Non-pigmented ciliary epithelial cell (primary cell): ENCODE results near the gene KIF3B.
"Not testable (repeated sequence)": the region's sequence is repeated elsewhere in the genome, so short reads cannot be mapped to it uniquely, and the experiment has no call there.

ENCODE experiments used
- DNase-seq: peaks from one replicate; pipeline ENCODE4 v3.0.0-alpha.2; 2010; ENCODE audit warnings: low read depth

KIF3B gene

DNA sequence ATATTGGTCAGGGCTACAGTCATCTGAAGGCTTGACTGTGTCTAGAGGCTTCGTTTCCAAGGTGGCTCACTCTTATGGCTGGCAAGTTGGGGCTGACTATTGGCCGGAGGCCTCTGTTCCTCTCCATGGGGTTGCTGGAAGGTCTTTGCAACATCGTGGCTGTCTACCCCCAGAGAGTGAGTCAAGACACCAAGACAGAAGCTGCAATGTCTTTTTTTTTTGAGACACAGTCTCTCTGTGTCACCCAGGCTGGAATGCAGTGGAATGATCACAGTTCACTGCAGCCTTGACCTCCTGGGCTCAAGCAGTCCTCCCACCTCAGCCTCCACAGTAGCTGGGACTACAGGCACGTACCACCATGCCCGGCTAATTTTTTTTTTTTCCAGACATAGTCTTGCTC, 29.4 kb upstream of the KIF3B start:
- DNase-seq = no peak

- no peak for DNase-seq
Observed at GRCh38 chr20:32249030-32249738, 28.3 kb upstream of the KIF3B start.

GRCh38 chr20:32251470-32251869, 26.0 kb upstream of the KIF3B start:
- DNase-seq = no peak

GRCh38 chr20:32252189-32252588, 25.3 kb upstream of the KIF3B start:
- DNase-seq = no peak

DNA sequence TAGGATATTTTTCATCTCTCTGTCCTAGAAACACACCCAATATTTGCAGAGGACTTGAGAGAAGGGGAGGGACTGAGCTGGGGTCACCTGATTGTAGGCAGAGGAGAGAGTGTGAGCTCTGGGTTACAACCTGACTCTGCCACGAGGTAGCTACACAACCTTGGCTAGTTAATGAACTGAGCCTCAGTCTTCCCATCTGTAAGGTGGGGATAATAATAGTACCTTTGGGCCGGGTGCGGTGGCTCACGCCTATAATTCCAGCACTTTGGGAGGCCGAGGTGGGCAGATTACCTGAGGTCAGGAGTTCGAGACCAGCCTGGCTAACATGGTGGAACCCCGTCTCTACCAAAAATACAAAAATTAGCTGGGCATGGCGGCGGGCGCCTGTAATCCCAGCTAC, 16.5 kb upstream of the KIF3B start:
- not testable (repeated sequence) for DNase-seq

GRCh38 chr20:32261644-32262043, 15.8 kb upstream of the KIF3B start:
- no peak for DNase-seq

- DNase-seq = no peak
Observed at GRCh38 chr20:32263398-32263954, 14.0 kb upstream of the KIF3B start.

DNA sequence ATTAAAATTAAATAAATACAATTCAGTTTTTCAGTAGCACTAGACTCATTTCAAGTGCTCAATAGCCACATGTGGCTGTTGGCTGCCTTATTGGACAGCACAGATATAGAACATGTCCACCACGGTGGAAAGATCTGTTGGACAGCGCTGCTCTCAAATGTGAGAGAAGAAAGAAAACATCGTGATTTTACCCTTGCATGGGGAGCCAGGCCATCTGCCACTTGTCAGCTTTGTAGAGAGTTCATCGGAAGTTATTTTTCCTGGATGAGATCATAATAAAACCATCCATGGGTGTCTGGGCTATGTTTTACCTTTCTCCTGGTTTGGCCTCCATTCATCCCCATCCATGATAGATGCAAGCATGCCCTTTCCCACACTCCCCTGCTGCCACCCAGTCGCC, 5.8 kb upstream of the KIF3B start:
- DNase-seq = no peak

GRCh38 chr20:32274359-32274758, 3.1 kb upstream of the KIF3B start:
- DNase-seq = no peak

DNA sequence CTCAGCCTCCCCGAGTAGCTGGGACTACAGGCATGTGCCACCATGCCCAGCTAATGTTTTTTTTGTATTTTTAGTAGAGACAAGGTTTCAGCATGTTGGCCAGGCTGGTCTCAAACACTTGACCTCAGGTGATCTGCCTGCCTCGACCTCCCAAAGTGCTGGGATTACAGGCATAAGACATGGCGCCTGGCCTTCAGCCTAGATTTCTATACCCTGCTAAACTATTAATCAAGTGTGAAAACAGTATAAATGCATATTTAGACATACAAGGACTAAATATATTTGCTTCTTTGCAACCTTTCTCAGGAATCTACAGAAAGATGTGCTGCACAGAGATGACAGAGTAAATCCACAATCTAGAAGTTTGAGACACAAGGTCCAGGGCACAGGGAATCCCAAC, 2.3 kb upstream of the KIF3B start:
- DNase-seq = not testable (repeated sequence)

DNA sequence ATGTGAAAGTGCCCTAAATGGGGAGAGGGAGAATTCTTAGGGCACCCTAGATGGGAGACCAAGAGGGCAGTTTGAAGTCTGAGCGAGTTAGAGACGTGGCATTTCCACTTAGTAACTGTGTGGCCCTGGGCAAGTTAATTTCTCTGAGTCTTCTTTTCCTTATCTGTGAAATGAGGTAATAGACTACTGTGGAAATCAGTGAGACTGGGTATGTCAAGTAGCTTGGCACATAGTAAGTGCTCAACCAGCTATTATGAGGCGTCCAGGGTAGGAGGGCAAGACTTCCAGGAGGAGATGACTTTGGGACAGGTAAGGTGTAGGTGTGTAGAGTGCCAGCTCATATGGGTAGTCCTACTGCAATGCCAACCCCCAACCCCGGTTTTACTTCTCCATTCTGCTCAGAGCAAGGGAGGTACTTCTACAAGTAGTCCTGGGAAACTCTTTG, 770 bp downstream of the KIF3B start:
- no peak for DNase-seq

DNA sequence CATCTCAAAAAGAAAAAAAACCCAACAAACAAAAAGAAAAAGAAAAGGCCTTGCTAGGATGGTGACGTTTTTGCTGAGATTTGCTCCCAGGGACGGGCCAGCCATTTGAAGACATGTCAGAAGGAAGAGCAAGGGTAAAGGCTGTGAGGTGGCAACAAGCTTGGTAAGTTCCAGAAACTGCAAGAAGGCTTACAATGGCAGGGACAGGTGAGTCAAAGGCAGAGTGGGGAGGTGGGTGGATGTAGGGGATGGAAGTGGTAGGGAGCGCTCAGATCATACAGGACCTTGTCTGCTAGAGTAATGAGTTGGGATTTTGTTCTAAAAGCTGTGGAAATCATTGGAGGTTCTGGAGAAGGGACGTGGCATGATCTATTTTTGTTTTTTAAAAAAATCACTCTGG, 4.3 kb downstream of the KIF3B start:
- no peak for DNase-seq

DNA sequence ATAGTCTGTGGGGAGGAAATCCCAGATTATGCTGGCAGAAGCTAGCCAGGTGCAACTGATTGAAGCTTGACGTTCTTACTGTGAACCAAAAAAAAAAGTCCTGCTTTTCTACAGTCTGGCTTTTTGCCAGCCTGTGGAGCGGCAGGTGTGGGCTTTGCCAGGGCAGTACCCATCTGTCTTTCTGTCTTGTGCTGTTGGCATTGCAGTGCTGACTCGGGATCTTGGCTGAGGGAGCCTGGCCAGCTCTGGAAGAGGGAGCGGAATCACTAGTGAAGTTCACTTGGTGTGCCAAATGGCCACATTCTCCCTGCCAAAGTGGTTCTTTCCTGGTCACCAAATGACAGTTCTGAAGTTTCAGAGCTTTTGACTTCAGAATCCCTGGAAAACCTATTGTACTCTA, 5.0 kb downstream of the KIF3B start:
- no peak for DNase-seq

- DNase-seq = no peak
Observed at GRCh38 chr20:32285082-32285620, 7.7 kb downstream of the KIF3B start.

DNA sequence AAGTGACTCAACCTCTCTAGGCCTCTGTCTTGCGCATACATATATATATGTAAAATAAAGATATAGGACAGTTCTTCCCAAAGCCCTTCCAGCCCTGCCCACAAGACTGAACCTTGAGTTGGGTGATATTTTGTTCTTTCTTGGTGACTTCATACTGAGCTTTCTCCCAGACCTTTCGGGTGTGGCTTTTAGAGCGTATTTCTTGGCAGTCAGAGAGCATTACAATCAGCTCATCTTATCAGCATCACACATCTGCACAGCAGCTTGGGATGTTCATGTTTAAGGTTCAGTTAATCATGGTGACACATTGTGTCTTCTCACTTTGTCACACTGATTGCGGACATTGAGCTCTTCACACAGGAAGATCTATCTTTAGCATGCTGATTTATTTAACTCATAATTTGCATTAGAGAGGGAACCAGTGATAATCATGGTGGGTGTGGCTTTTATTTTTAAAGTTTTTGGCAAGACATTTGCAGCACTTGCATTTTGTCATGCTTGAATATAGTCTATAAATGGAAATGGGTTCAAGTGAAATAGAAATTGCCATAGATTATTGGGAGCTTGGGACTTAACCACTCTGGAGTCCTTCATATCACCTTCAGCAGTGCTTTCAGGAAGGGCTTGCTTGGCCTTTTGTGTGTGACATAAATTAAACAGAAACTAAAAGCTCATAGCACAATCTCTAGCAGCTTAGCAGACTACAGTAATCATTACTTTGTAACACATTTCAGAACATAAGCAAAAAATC, 8.3 kb downstream of the KIF3B start:
- no peak for DNase-seq

GRCh38 chr20:32287231-32287638, 9.8 kb downstream of the KIF3B start:
- DNase-seq = no peak

GRCh38 chr20:32288225-32288849, 10.9 kb downstream of the KIF3B start:
- DNase-seq = no peak

DNA sequence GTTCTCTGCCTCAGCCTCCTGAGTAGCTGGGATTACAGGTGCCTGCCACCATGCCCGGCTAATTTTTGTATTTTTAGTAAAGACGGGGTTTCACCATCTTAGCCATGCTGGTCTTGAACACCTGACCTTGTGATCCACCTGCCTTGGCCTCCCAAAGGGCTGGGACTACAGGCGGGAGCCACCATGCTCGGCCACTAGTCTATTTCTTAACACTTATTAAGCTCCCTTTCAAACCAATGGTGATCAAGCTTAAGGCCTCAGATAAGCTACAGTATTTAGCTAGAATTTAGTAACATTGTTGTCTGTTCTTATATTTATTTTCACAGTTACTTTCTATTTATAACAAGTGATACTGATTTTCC, 11.8 kb downstream of the KIF3B start:
- DNase-seq = not testable (repeated sequence)

- no peak for DNase-seq
Observed at GRCh38 chr20:32289661-32290431, 12.4 kb downstream of the KIF3B start.

DNA sequence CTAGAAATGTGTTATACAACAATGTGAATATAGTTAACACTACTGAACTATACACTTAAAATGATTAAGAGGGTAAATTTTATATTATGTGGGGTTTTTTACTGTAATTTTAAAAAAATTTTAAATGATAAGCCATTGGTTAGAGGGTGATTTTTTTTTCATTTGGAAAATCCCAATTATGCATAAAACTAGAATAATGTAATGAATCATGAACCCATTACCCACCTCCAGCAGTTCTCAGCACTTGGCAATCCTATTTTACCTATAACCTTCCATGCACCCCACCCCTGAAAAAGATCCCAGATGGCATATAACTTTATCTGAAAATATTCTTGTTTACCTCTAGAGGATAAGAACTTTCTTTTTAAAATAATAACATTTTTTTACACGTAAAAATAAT, 13.7 kb downstream of the KIF3B start:
- DNase-seq = no peak

DNA sequence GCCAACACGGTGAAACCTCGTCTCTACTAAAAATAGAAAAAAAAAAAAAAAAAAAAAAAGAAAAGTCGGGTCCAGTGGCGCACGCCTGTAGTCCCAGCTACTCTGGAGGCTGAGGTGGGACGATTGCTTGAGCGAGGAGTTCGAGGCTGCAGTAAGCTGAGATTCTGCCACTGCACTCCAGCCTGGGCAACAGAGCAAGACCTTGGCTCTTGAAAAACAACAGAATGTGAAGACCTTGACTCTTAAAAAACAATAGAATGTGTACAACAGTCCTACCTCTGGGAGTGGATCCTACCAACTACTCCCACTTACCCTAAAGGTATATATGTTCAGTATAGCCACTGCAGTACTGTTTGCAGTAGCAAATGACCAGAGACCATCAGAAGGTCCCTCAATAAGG, 15.1 kb downstream of the KIF3B start:
- no peak for DNase-seq

GRCh38 chr20:32294071-32294470, 16.6 kb downstream of the KIF3B start:
- DNase-seq = no peak
